Myometrial cell (primary cell): Measurements from ENCODE around the gene ACTL7A. TPM values are rescaled to one million over a fixed set of nuclear protein-coding genes. Genes with fewer than 3 reads are reported as not detected.

Experiments used
- total RNA-seq: library from RNA; depleted of rRNA; stranded (reverse); fragments of >200 nt; gene quantifications from 2 replicates; pipeline ENCODE4 v1.2.3, GENCODE V29; 2015

Gene ACTL7A, protein sequence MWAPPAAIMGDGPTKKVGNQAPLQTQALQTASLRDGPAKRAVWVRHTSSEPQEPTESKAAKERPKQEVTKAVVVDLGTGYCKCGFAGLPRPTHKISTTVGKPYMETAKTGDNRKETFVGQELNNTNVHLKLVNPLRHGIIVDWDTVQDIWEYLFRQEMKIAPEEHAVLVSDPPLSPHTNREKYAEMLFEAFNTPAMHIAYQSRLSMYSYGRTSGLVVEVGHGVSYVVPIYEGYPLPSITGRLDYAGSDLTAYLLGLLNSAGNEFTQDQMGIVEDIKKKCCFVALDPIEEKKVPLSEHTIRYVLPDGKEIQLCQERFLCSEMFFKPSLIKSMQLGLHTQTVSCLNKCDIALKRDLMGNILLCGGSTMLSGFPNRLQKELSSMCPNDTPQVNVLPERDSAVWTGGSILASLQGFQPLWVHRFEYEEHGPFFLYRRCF
- not detected in 2 replicates for total RNA-seq

DNA sequence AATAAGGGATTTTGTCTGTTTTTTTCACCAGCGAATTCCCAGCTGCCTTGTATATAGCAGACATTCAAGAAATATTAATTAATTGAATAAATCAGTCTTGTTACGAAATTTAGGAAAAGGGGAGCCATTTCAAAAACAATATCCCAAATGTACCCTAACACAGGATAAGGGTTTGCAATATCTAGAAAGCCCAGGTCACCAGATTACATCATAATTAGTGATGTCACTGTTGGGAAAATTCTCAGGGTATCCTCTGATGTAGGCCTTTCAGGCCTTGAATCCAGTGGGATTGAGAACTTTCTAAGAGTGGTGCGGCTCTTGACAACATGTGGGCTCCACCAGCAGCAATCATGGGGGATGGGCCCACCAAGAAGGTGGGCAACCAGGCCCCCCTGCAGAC, at the start of gene ACTL7A:
TSS of gene ACTL7A (plus strand) at position 270 of the 400 bp plus-strand sequence. CDS start at position 327, 57 bp downstream.

GRCh38 chr9:108855888-108856287, 6.2 kb upstream of the ACTL7A start, which contains the start of gene ACTL7B:
ACTL7B (minus strand) TSS chr9:108855986; CDS start chr9:108855930, 56 bp downstream.

Other genes with a start within 250 kb of the ACTL7A start
- not detected in 2 replicates for gene ACTL7B, start 6.3 kb upstream of the ACTL7A start, total RNA-seq
- 28.0 and 36.2 TPM in 2 replicates for gene ELP1, start 71.9 kb downstream of the ACTL7A start, total RNA-seq
- 8.5 and 14.1 TPM in 2 replicates for gene ABITRAM, start 72.1 kb downstream of the ACTL7A start, total RNA-seq
- gene CTNNAL1, start 151.2 kb downstream of the ACTL7A start, total RNA-seq, result 203 and 235 TPM in 2 replicates